ENCODE data around the gene SHB. TPM values are rescaled to one million over a fixed set of nuclear protein-coding genes. Genes with fewer than 3 reads are reported as not detected.
"Not testable (repeated sequence)": the region's sequence is repeated elsewhere in the genome, so short reads cannot be mapped to it uniquely, and the experiment has no call there.

The SHB gene
- total and polyA plus RNA-seq, 5 donors = 14.5 to 38.9 (median 30.4) TPM

GRCh38 chr9:37970301-37971107, 98.5 kb downstream of the SHB start:
- Histone ChIP-seq H3K9me3 (ENCODE audit: control insufficient read depth, low read length) (no peaks in the 10 kb centered on the region), H3K27me3 (ENCODE audit: control insufficient read depth, insufficient read depth) (no peaks in the 10 kb centered on the region), H3K27ac (ENCODE audit: low read length) (no peak overlapping the region), H3K4me3 (ENCODE audit: low read length) (no peak overlapping the region), H3K4me1 (ENCODE audit: control insufficient read depth, insufficient read depth, low read length) (peaks cover 10% of the 10 kb centered on the region)
- ATAC-seq (no peak), DNase-seq (no peak)
- 73% methylated on average over 11 of the region's 11 CpGs for WGBS
- intact Hi-C loops (cut with DNase I) = no loop called here

GRCh38 chr9:37969558-37970300, 99.3 kb downstream of the SHB start:
- 68% methylated on average over 11 of the region's 11 CpGs for WGBS
- DNase-seq = no peak
- no peak overlapping the region for H3K27ac ChIP-seq (ENCODE audit: low read length)
- intact Hi-C loops (cut with DNase I) = no loop called here
- peaks cover 14% of the 10 kb centered on the region for H3K4me1 ChIP-seq (ENCODE audit: control insufficient read depth, insufficient read depth, low read length)
- ATAC-seq = no peak
- no peaks in the 10 kb centered on the region for H3K27me3 ChIP-seq (ENCODE audit: control insufficient read depth, insufficient read depth)
- no peaks in the 10 kb centered on the region for H3K9me3 ChIP-seq (ENCODE audit: control insufficient read depth, low read length)
- H3K4me3 ChIP-seq (ENCODE audit: low read length) = no peak overlapping the region

- ATAC-seq (peak; percentile 46 to 57), DNase-seq (peak in 2 of 3 donors; percentile 54 to 74)
- H3K27me3 ChIP-seq (ENCODE audit: control insufficient read depth, insufficient read depth) = no peaks in the 10 kb centered on the region
- no peak overlapping the region for H3K27ac ChIP-seq (ENCODE audit: low read length)
- 31% methylated on average over 2 of the region's 2 CpGs for WGBS
- peaks cover 14% of the 10 kb centered on the region for H3K4me1 ChIP-seq (ENCODE audit: control insufficient read depth, insufficient read depth, low read length)
- no peak overlapping the region for H3K4me3 ChIP-seq (ENCODE audit: low read length)
- intact Hi-C loops (cut with DNase I) = no loop called here
- no peaks in the 10 kb centered on the region for H3K9me3 ChIP-seq (ENCODE audit: control insufficient read depth, low read length)
These were observed 99.9 kb downstream of the SHB start for GRCh38 chr9:37969130-37969529.

- H3K9me3 ChIP-seq (ENCODE audit: control insufficient read depth, low read length) = no peaks in the 10 kb centered on the region
- intact Hi-C loops (cut with DNase I) = no loop called here
- DNase-seq = no peak
- no peak overlapping the region for H3K27ac ChIP-seq (ENCODE audit: low read length)
- no peaks in the 10 kb centered on the region for H3K27me3 ChIP-seq (ENCODE audit: control insufficient read depth, insufficient read depth)
- peak in 1 of 2 donors; percentile 7 for ATAC-seq
- no peak overlapping the region for H3K4me3 ChIP-seq (ENCODE audit: low read length)
- 80% methylated on average over 4 of the region's 4 CpGs for WGBS
- peaks cover 14% of the 10 kb centered on the region for H3K4me1 ChIP-seq (ENCODE audit: control insufficient read depth, insufficient read depth, low read length)
These were observed 100.8 kb downstream of the SHB start for GRCh38 chr9:37968228-37968701.

- ATAC-seq = no peak
- Histone ChIP-seq H3K4me3 (ENCODE audit: low read length) (no peak overlapping the region), H3K27ac (ENCODE audit: low read length) (no peak overlapping the region), H3K27me3 (ENCODE audit: control insufficient read depth, insufficient read depth) (no peaks in the 10 kb centered on the region), H3K9me3 (ENCODE audit: control insufficient read depth, low read length) (no peaks in the 10 kb centered on the region), H3K4me1 (ENCODE audit: control insufficient read depth, insufficient read depth, low read length) (peaks cover 14% of the 10 kb centered on the region)
- no peak for DNase-seq
- 97% methylated on average over 6 of the region's 6 CpGs for WGBS
- intact Hi-C loops (cut with DNase I) = no loop called here
These were observed 101.3 kb downstream of the SHB start for GRCh38 chr9:37967761-37968080.

- H3K27ac ChIP-seq (ENCODE audit: low read length) = no peak overlapping the region
- H3K9me3 ChIP-seq (ENCODE audit: control insufficient read depth, low read length) = no peaks in the 10 kb centered on the region
- DNase-seq (no peak), ATAC-seq (no peak)
- H3K27me3 ChIP-seq (ENCODE audit: control insufficient read depth, insufficient read depth) = no peaks in the 10 kb centered on the region
- intact Hi-C loops (cut with DNase I) = no loop called here
- H3K4me3 ChIP-seq (ENCODE audit: low read length) = no peak overlapping the region
- 92% methylated on average over 8 of the region's 8 CpGs for WGBS
- H3K4me1 ChIP-seq (ENCODE audit: control insufficient read depth, insufficient read depth, low read length) = peaks cover 14% of the 10 kb centered on the region
These were observed 101.8 kb downstream of the SHB start for GRCh38 chr9:37967014-37967760.

GRCh38 chr9:37966412-37967013, 102.5 kb downstream of the SHB start:
- Histone ChIP-seq H3K9me3 (ENCODE audit: control insufficient read depth, low read length) (no peaks in the 10 kb centered on the region), H3K27ac (ENCODE audit: low read length) (no peak overlapping the region), H3K4me3 (ENCODE audit: low read length) (no peak overlapping the region), H3K27me3 (ENCODE audit: control insufficient read depth, insufficient read depth) (no peaks in the 10 kb centered on the region), H3K4me1 (ENCODE audit: control insufficient read depth, insufficient read depth, low read length) (peaks cover 14% of the 10 kb centered on the region)
- DNase-seq (no peak), ATAC-seq (no peak)
- WGBS = 81% methylated on average over 9 of the region's 9 CpGs
- intact Hi-C loops (cut with DNase I) = no loop called here

GRCh38 chr9:37965676-37966345, 103.2 kb downstream of the SHB start:
- DNase-seq; H3K4me3 ChIP-seq (ENCODE audit: low read length); H3K9me3 ChIP-seq (ENCODE audit: control insufficient read depth, low read length); intact Hi-C loops (cut with DNase I); H3K27ac ChIP-seq (ENCODE audit: low read length); ATAC-seq; H3K27me3 ChIP-seq (ENCODE audit: control insufficient read depth, insufficient read depth): not testable (repeated sequence)
- H3K4me1 ChIP-seq (ENCODE audit: control insufficient read depth, insufficient read depth, low read length) = peaks cover 14% of the 10 kb centered on the region
- WGBS = 96% methylated on average over 7 of the region's 7 CpGs

- no peaks in the 10 kb centered on the region for H3K27me3 ChIP-seq (ENCODE audit: control insufficient read depth, insufficient read depth)
- WGBS = 93% methylated on average over 2 of the region's 2 CpGs
- no peaks in the 10 kb centered on the region for H3K9me3 ChIP-seq (ENCODE audit: control insufficient read depth, low read length)
- no peak for ATAC-seq
- H3K4me1 ChIP-seq (ENCODE audit: control insufficient read depth, insufficient read depth, low read length) = peaks cover 14% of the 10 kb centered on the region
- no peak overlapping the region for H3K4me3 ChIP-seq (ENCODE audit: low read length)
- intact Hi-C loops (cut with DNase I) = no loop called here
- DNase-seq = no peak
- no peak overlapping the region for H3K27ac ChIP-seq (ENCODE audit: low read length)
These were observed 103.9 kb downstream of the SHB start for GRCh38 chr9:37965116-37965515.

- Histone ChIP-seq H3K9me3 (ENCODE audit: control insufficient read depth, low read length) (no peaks in the 10 kb centered on the region), H3K4me1 (ENCODE audit: control insufficient read depth, insufficient read depth, low read length) (peaks cover 11% of the 10 kb centered on the region), H3K4me3 (ENCODE audit: low read length) (no peak overlapping the region), H3K27ac (ENCODE audit: low read length) (no peak overlapping the region), H3K27me3 (ENCODE audit: control insufficient read depth, insufficient read depth) (no peaks in the 10 kb centered on the region)
- intact Hi-C loops (cut with DNase I) = no loop called here
- ATAC-seq (no peak), DNase-seq (peak in 1 of 3 donors; percentile 14)
- WGBS = 90% methylated on average over 5 of the region's 5 CpGs
These were observed 104.3 kb downstream of the SHB start for GRCh38 chr9:37964740-37965081.

Data from right cardiac atrium (tissue), 5 donors.